Transverse colon (tissue), 4 donors: ENCODE data around the gene MVB12A.

ENCODE experiments used
- CTCF ChIP-seq, 5 experiments: fragments of 200-600 bp in 3 of 5; fragments of 450-650 bp in 2 of 5; sonication (generic) in 3 of 5; IDR thresholded peaks; 1 replicate in 2 of 5; 2 replicates in 3 of 5; pipeline ENCODE4 v1.5.1; 2016 to 2017; ENCODE audit warnings: antibody characterized with exemption in 5 of 5, inconsistent platforms in 3 of 5, mild to moderate bottlenecking in 2 of 5, moderate library complexity in 1 of 5
- EP300 ChIP-seq: sonication (generic); formaldehyde crosslinking; IDR thresholded peaks from one replicate; pipeline ENCODE4 v1.6.1; 2017; ENCODE audit warnings: antibody characterized with exemption, low read depth
- POLR2A ChIP-seq: fragments of 450-650 bp; IDR thresholded peaks from one replicate; pipeline ENCODE4 v1.6.1; 2016; ENCODE audit warnings: antibody characterized with exemption, mild to moderate bottlenecking, moderate library complexity
- POLR2AphosphoS5 ChIP-seq, 3 donors: sonication (generic); formaldehyde crosslinking; IDR thresholded peaks; one replicate each; pipeline ENCODE4 v1.6.1; 2016; ENCODE audit warnings: antibody characterized with exemption in 3 of 3

GRCh38 chr19:17393002-17393401 is 26.8 kb upstream of the MVB12A start:
- TF ChIP-seq CTCF (IDR thresholded peaks at IDR 0.05) (no peak), POLR2A (no peak), EP300 (no peak), POLR2AphosphoS5 (IDR thresholded peaks at IDR 0.05) (no peak)
